Measurements from ENCODE around the gene MOB2. TPM values are rescaled to one million over a fixed set of nuclear protein-coding genes. Genes with fewer than 3 reads are reported as not detected.
"Not testable (repeated sequence)": the region's sequence is repeated elsewhere in the genome, so short reads cannot be mapped to it uniquely, and the experiment has no call there.

Gene MOB2
- total and polyA plus RNA-seq, 7 donors, result 44.5 to 75.1 (median 58.1) TPM

DNA sequence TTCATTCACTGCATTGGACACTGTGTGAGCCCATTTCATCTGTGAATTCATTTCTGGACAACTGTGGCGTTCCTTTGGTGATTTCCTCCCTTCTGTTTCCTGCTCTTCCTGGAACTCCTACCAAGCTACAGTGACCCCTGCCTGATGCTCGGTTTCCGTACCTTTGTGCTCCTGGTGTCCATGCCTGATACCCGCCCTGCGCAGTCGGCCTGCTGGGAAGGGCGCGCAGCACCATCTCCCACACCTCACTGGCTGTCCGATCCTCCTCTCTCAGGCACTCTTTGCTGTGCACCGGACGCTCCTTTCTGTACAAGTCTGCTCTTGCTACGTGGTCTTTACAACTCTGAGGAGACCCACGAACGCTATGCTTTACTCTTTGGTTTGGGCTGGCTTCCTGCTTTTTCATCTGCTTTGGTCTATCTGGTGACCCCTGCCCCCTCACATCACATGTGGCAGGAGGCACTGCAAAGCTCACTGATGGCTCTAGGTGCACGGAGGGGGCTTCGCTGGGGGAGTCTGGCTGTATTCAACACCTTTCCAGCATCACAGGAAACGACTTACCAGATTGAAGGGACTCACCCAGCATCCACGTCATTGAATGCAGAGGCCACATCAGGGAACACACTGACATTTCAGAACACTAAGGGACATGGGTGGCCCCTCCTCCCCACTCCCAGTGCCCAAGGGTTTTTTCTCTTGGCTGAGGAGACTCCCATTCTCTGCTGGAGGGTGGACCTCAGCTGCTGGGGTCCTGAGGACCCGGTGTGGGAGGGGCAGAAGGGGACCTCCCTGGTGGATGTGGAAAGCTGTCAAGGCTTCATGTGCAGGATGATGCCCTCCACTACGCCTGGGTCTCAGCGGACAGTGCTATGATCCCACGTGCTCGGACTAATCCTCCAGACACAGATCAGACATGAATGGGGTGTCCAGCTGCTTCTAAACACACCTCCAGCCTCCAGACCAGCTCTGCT is 27.0 kb upstream of the MOB2 start:
- H3K9me3 ChIP-seq, result no peaks in the 10 kb centered on the region
- no peaks in the 10 kb centered on the region for H3K36me3 ChIP-seq (ENCODE audit: insufficient read depth in 1 of 2, low read depth in 1 of 2)
- WGBS, 3 donors, result 73 to 75% (median 74%) methylated on average over 23 of the region's 23 CpGs
- TF ChIP-seq, protein P1, sequence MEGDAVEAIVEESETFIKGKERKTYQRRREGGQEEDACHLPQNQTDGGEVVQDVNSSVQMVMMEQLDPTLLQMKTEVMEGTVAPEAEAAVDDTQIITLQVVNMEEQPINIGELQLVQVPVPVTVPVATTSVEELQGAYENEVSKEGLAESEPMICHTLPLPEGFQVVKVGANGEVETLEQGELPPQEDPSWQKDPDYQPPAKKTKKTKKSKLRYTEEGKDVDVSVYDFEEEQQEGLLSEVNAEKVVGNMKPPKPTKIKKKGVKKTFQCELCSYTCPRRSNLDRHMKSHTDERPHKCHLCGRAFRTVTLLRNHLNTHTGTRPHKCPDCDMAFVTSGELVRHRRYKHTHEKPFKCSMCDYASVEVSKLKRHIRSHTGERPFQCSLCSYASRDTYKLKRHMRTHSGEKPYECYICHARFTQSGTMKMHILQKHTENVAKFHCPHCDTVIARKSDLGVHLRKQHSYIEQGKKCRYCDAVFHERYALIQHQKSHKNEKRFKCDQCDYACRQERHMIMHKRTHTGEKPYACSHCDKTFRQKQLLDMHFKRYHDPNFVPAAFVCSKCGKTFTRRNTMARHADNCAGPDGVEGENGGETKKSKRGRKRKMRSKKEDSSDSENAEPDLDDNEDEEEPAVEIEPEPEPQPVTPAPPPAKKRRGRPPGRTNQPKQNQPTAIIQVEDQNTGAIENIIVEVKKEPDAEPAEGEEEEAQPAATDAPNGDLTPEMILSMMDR (IDR thresholded peaks at IDR 0.05), result no peak
- H3K4me1 ChIP-seq, result peaks cover 42% of the 10 kb centered on the region
- no peak overlapping the region for H3K27ac ChIP-seq
- DNase-seq, result peak in 1 of 2 donors; percentile 39
- ATAC-seq, result no peak
- intact Hi-C loops (cut with DNase I), result loop anchor here in 1 of 2 donors (2.0 kb wide), 1 partner anchor 61 kb away; no protein-coding TSS in a partner anchor
- no peaks in the 10 kb centered on the region for H3K27me3 ChIP-seq (ENCODE audit: insufficient read depth in 3 of 3, low read length in 2 of 3)
- H3K4me3 ChIP-seq, result no peak overlapping the region

DNA sequence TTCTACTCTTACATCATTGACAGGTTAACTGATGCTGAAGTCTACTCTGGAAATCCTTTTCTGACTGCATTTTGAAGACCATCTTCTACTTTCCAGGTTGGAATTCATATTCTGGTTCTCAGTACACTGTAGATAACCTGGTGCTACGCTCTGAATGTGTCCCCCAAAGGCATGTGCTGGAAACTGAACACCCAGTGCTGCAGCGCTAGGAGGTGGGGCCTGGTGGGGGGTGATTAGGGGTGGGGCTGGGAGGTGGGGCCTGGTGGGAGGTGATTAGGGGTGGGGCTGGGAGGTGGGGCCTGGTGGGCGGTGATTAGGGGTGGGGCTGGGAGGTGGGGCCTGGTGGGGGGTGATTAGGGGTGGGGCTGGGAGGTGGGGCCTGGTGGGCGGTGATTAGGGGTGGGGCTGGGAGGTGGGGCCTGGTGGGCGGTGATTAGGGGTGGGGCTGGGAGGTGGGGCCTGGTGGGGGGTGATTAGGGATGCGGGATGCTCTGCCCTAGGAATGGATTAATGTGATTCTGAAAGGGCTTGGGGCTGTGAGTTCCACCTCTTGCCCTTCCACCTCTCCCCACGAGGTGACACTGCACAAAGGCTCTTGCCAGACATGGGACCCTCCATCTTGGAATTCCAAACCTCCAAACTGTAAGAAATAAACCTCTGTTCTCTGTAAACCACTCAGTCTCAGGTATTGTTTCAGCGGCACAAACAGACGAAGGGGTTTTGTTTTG is 26.1 kb upstream of the MOB2 start:
- H3K27me3 ChIP-seq (ENCODE audit: insufficient read depth in 3 of 3, low read length in 2 of 3); H3K9me3 ChIP-seq; H3K36me3 ChIP-seq (ENCODE audit: insufficient read depth in 1 of 2, low read depth in 1 of 2); H3K27ac ChIP-seq; H3K4me3 ChIP-seq; ATAC-seq; intact Hi-C loops (cut with DNase I): not testable (repeated sequence)
- peak in 1 of 2 donors; percentile 50 for DNase-seq
- whole genome bisulfite sequencing, 3 donors, result 62 to 69% (median 66%) methylated on average over 6 to 9 of the region's 9 CpGs
- peaks cover 52% of the 10 kb centered on the region for H3K4me1 ChIP-seq

DNA sequence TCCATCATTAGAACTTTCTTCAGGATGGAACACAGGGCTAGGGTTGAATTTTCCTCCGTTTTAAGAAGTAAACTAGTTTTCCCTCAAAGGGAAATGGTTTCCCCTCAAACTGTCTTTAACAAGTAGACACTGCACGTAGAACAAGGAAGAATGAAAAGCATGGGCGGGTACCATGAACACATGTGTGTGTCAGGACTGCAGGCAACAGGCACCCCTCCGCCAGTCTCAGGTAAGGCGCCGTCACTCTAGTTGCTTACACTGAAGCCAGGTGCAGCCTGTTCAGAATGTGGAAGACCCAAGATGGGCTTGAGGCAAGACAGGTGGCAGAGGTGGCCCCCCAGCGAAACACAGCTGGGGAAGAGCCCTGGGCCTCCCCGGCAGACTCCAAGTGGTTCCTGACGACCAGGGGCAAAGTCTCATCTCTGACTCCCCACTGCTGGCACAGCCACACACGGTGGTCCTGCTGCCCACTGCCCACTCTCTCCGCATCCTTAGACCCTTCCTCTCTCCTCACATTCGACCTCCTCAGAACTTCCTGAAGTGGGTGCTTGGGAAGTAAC is 25.4 kb upstream of the MOB2 start:
- TF ChIP-seq, protein P1 (IDR thresholded peaks at IDR 0.05), result no peak
- Histone ChIP-seq H3K4me1 (peaks cover 58% of the 10 kb centered on the region), H3K36me3 (ENCODE audit: insufficient read depth in 1 of 2, low read depth in 1 of 2) (no peaks in the 10 kb centered on the region), H3K9me3 (no peaks in the 10 kb centered on the region), H3K27me3 (ENCODE audit: insufficient read depth in 3 of 3, low read length in 2 of 3) (no peaks in the 10 kb centered on the region), H3K4me3 (no peak overlapping the region), H3K27ac (no peak overlapping the region)
- peak in 1 of 2 donors; percentile 30 for DNase-seq
- 86 to 91% (median 87%) methylated on average over 12 of the region's 12 CpGs for WGBS, 3 donors
- ATAC-seq, result no peak
- intact Hi-C loops (cut with DNase I), result no loop called here

DNA sequence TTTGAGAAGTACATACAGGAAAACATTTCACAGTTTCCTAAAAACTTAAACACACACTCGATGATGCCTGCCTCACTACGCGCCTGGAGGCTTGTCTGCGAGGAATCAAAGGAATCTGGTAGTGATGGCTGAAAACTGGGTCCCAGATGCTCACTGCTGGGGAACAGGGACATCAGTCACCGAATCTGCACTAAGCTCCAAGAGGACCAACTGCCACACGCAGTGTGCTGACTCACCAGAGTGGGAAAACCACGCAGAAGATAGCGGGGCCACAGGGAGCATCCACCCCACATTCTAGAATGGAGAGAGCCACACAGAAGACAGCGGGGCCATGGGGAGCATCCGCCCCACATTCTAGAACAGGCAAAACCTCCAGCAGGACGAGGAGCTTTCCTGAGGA is 24.3 kb upstream of the MOB2 start:
- Histone ChIP-seq H3K4me3 (no peak overlapping the region), H3K36me3 (ENCODE audit: insufficient read depth in 1 of 2, low read depth in 1 of 2) (no peaks in the 10 kb centered on the region), H3K9me3 (no peaks in the 10 kb centered on the region), H3K27me3 (ENCODE audit: insufficient read depth in 3 of 3, low read length in 2 of 3) (no peaks in the 10 kb centered on the region), H3K4me1 (peaks cover 69% of the 10 kb centered on the region), H3K27ac (no peak overlapping the region)
- intact Hi-C loops (cut with DNase I), result no loop called here
- ATAC-seq (no peak), DNase-seq (peak in 1 of 2 donors; percentile 17)
- TF ChIP-seq, protein P1 (IDR thresholded peaks at IDR 0.05), result no peak
- WGBS, 3 donors, result 85 to 90% (median 86%) methylated on average over 11 of the region's 11 CpGs

DNA sequence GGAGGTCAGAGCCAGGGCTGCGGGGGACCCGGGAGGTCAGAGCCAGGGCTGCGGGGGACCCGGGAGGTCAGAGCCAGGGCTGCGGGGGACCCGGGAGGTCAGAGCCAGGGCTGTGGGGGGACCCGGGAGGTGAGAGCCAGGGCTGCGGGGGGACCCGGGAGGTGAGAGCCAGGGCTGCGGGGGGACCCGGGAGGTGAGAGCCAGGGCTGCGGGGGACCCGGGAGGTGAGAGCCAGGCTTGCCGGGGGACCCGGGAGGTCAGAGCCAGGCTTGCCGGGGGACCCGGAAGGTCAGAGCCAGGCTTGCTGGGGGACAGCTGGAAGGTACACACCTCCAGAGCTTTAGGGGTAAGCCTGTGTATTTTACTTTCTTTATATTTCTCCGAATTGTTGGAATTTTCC is 23.8 kb upstream of the MOB2 start:
- intact Hi-C loops (cut with DNase I); H3K27me3 ChIP-seq (ENCODE audit: insufficient read depth in 3 of 3, low read length in 2 of 3); H3K27ac ChIP-seq; H3K9me3 ChIP-seq; ATAC-seq; H3K36me3 ChIP-seq (ENCODE audit: insufficient read depth in 1 of 2, low read depth in 1 of 2); H3K4me3 ChIP-seq: not testable (repeated sequence)
- H3K4me1 ChIP-seq, result peaks cover 69% of the 10 kb centered on the region
- 79 to 91% (median 82%) methylated on average over 5 to 14 of the region's 18 CpGs for WGBS, 3 donors
- DNase-seq, result peak in 1 of 2 donors; percentile 16

Data from psoas muscle (tissue), 8 donors.